Astrocyte (in vitro differentiated cells and primary cell): ENCODE data around the gene PLEKHF1. TPM values are rescaled to one million over a fixed set of nuclear protein-coding genes. Genes with fewer than 3 reads are reported as not detected.

ENCODE experiments used
- DNase-seq: peaks from one replicate; pipeline ENCODE4 v3.0.0-alpha.2; 2010; ENCODE audit warnings: low read depth
- FAIRE-seq: peaks from 2 replicates; lab custom pipeline; 2011; peaks lifted over from hg19 to GRCh38; lab: Jason Lieb, UNC
- H2AFZ ChIP-seq: 2 replicates; pipeline ENCODE4 v1.6.0; 2012; ENCODE audit warnings: low read depth, low read length, inconsistent platforms
- H3K27ac ChIP-seq: 2 replicates; pipeline ENCODE4 v1.5.1; 2011; ENCODE audit warnings: low read depth, low read length, inconsistent platforms
- H3K27me3 ChIP-seq: 2 replicates; pipeline ENCODE4 v1.6.0; 2011; ENCODE audit warnings: low read length, inconsistent platforms; ENCODE audit not compliant: insufficient read depth
- H3K36me3 ChIP-seq: 2 replicates; pipeline ENCODE4 v1.5.1; 2011; ENCODE audit warnings: low read length, inconsistent platforms; ENCODE audit not compliant: insufficient read depth
- H3K4me1 ChIP-seq: 2 replicates; pipeline ENCODE4 v1.5.1; 2011; ENCODE audit warnings: low read length, inconsistent platforms; ENCODE audit not compliant: insufficient read depth
- H3K4me2 ChIP-seq: 2 replicates; pipeline ENCODE4 v1.6.0; 2012; ENCODE audit warnings: low read length, inconsistent platforms
- H3K4me3 ChIP-seq: 2 replicates; pipeline ENCODE4 v1.5.1; 2011; ENCODE audit warnings: low read depth, mild to moderate bottlenecking, low read length, inconsistent platforms; ENCODE audit not compliant: insufficient read depth
- H3K79me2 ChIP-seq: 2 replicates; pipeline ENCODE4 v1.6.0; 2012; ENCODE audit warnings: mild to moderate bottlenecking, low read length, inconsistent platforms; ENCODE audit not compliant: insufficient read depth
- H3K9ac ChIP-seq: 2 replicates; pipeline ENCODE4 v1.6.0; 2012; ENCODE audit warnings: mild to moderate bottlenecking, low read length, inconsistent platforms
- H3K9me3 ChIP-seq: 2 replicates; pipeline ENCODE4 v1.5.1; 2012; ENCODE audit warnings: low read depth, mild to moderate bottlenecking, low read length, inconsistent platforms; ENCODE audit not compliant: insufficient read depth
- H4K20me1 ChIP-seq: 2 replicates; pipeline ENCODE4 v1.6.0; 2012; ENCODE audit warnings: low read length, inconsistent platforms; ENCODE audit not compliant: insufficient read depth
- H3K27ac Mint-ChIP-seq: one replicate; pipeline ENCODE4 v1.8.0; 2021; ENCODE audit warnings: mild to moderate bottlenecking, mixed read lengths; ENCODE audit not compliant: unreplicated experiment
- H3K27me3 Mint-ChIP-seq: one replicate; pipeline ENCODE4 v1.8.0; 2021; ENCODE audit warnings: low read depth, mixed read lengths; ENCODE audit not compliant: unreplicated experiment
- H3K36me3 Mint-ChIP-seq: one replicate; pipeline ENCODE4 v1.8.0; 2021; ENCODE audit warnings: low read depth, mixed read lengths; ENCODE audit not compliant: unreplicated experiment
- H3K4me1 Mint-ChIP-seq: one replicate; pipeline ENCODE4 v1.8.0; 2021; ENCODE audit warnings: low read depth, mixed read lengths; ENCODE audit not compliant: unreplicated experiment
- H3K4me3 Mint-ChIP-seq: one replicate; pipeline ENCODE4 v1.8.0; 2021; ENCODE audit warnings: mild to moderate bottlenecking, moderate library complexity, mixed read lengths; ENCODE audit not compliant: unreplicated experiment
- H3K9me3 Mint-ChIP-seq: one replicate; pipeline ENCODE4 v1.8.0; 2021; ENCODE audit warnings: mild to moderate bottlenecking, mixed read lengths; ENCODE audit not compliant: unreplicated experiment
- CTCF ChIP-seq: IDR thresholded peaks from 2 replicates; pipeline ENCODE4 v1.5.1; 2011; ENCODE audit warnings: low read depth, mild to moderate bottlenecking, inconsistent platforms, low read length, moderate library complexity; ENCODE audit not compliant: insufficient read depth
- EZH2 ChIP-seq: IDR thresholded peaks from 2 replicates; pipeline ENCODE4 v1.6.1; 2012; ENCODE audit warnings: mild to moderate bottlenecking, low read length, inconsistent platforms; ENCODE audit not compliant: insufficient read depth
- total RNA-seq: library from RNA; stranded (reverse); gene quantifications from 2 replicates; pipeline ENCODE4 v1.2.1, GENCODE V29; 2021

PLEKHF1 gene
- total RNA-seq, 1 donor from 2014 or later: 13.1 TPM

GRCh38 chr19:29715701-29716581, 50.7 kb downstream of the PLEKHF1 start:
- H3K4me3 Mint-ChIP-seq: peak overlapping the region; percentile 89
- peaks cover 21% of the 10 kb centered on the region for H4K20me1 ChIP-seq
- H3K27ac ChIP-seq: peak overlapping the region; percentile 75
- H3K79me2 ChIP-seq: peaks cover 40% of the 10 kb centered on the region
- no peaks in the 10 kb centered on the region for H3K27me3 ChIP-seq
- H3K36me3 ChIP-seq: no peaks in the 10 kb centered on the region
- H3K4me1 ChIP-seq: peaks cover 3% of the 10 kb centered on the region
- peak overlapping the region; percentile 94 for H3K4me2 ChIP-seq
- DNase-seq (no peak), FAIRE-seq (no peak)
- peaks cover 23% of the 10 kb centered on the region for H3K4me1 Mint-ChIP-seq
- peak overlapping the region; percentile 81 for H3K27ac Mint-ChIP-seq
- H2AFZ ChIP-seq: peak overlapping the region; percentile 72
- H3K36me3 Mint-ChIP-seq: peaks cover 1% of the 10 kb centered on the region
- TF ChIP-seq EZH2: no peak
- TF ChIP-seq CTCF: no peak
- H3K9me3 ChIP-seq: no peaks in the 10 kb centered on the region
- peak overlapping the region; percentile 84 for H3K4me3 ChIP-seq
- H3K9ac ChIP-seq: peak overlapping the region; percentile 90
- peaks cover 2% of the 10 kb centered on the region for H3K27me3 Mint-ChIP-seq
- H3K9me3 Mint-ChIP-seq: no peaks in the 10 kb centered on the region

GRCh38 chr19:29717051-29717450, 51.8 kb downstream of the PLEKHF1 start:
- H3K4me3 ChIP-seq: no peak overlapping the region
- FAIRE-seq (no peak), DNase-seq (no peak)
- no peak overlapping the region for H3K9ac ChIP-seq
- Mint-ChIP-seq H3K27me3 (peaks cover 5% of the 10 kb centered on the region), H3K4me1 (peaks cover 23% of the 10 kb centered on the region), H3K36me3 (peaks cover 1% of the 10 kb centered on the region), H3K27ac (no peak overlapping the region), H3K4me3 (no peak overlapping the region), H3K9me3 (no peaks in the 10 kb centered on the region)
- H2AFZ ChIP-seq: no peak overlapping the region
- no peaks in the 10 kb centered on the region for H3K36me3 ChIP-seq
- no peaks in the 10 kb centered on the region for H3K9me3 ChIP-seq
- H3K27me3 ChIP-seq: peaks cover 2% of the 10 kb centered on the region
- peaks cover 3% of the 10 kb centered on the region for H3K4me1 ChIP-seq
- H4K20me1 ChIP-seq: peaks cover 14% of the 10 kb centered on the region
- TF ChIP-seq EZH2 (no peak), CTCF (no peak)
- no peak overlapping the region for H3K4me2 ChIP-seq
- H3K27ac ChIP-seq: no peak overlapping the region
- H3K79me2 ChIP-seq: peaks cover 32% of the 10 kb centered on the region

- Histone ChIP-seq H3K9ac (no peak overlapping the region), H3K4me3 (peak overlapping the region; percentile 25), H3K36me3 (no peaks in the 10 kb centered on the region), H3K9me3 (no peaks in the 10 kb centered on the region), H4K20me1 (no peaks in the 10 kb centered on the region), H3K27me3 (peaks cover 13% of the 10 kb centered on the region), H3K27ac (no peak overlapping the region), H2AFZ (peak overlapping the region; percentile 66), H3K4me1 (peaks cover 6% of the 10 kb centered on the region), H3K4me2 (peak overlapping the region; percentile 84), H3K79me2 (no peaks in the 10 kb centered on the region)
- DNase-seq: peak; percentile 5
- peak overlapping the region; percentile 70 for H3K4me3 Mint-ChIP-seq
- H3K27ac Mint-ChIP-seq: no peak overlapping the region
- peak; percentile 46 for TF ChIP-seq EZH2
- TF ChIP-seq CTCF: no peak
- H3K9me3 Mint-ChIP-seq: no peaks in the 10 kb centered on the region
- no peaks in the 10 kb centered on the region for H3K36me3 Mint-ChIP-seq
- no peaks in the 10 kb centered on the region for H3K4me1 Mint-ChIP-seq
- no peak for FAIRE-seq
- peaks cover 45% of the 10 kb centered on the region for H3K27me3 Mint-ChIP-seq
Measured at GRCh38 chr19:29724102-29724641, 58.9 kb downstream of the PLEKHF1 start.
